ENCODE data around the gene LAMA2.
A peak's percentile ranks its signal among the peaks of the same experiment; 100 is the strongest.

The LAMA2 gene

DNA sequence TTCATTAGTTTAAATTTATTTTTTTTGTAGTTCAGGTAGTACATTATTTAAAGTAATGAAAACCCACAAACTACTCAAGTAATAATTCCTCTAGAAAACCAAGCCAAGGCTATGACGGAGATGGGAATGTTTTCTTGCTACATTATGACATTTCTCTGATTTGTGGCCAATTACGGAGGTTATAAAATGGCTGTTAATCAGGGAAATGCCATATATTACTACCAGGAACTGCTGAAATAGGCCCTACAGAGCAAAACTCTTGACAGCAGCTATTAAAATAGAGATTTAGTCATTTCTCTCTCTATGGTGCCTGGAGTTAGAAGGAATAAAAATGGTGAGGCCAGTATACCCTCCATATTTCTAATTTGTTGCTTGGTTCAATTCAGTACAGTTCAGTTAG lies 547.0 kb downstream of the LAMA2 start:
- Histone ChIP-seq H3K9ac (ENCODE audit: low read depth, low read length, poor library complexity, severe bottlenecking) (no peak overlapping the region), H2AFZ (ENCODE audit: low read length) (no peak overlapping the region), H3F3A (ENCODE audit: low read depth) (no peaks in the 10 kb centered on the region), H3K4me1 (ENCODE audit: insufficient read depth, low read length, poor library complexity, severe bottlenecking) (no peaks in the 10 kb centered on the region), H3K9me2 (replicated peaks; ENCODE audit: low read depth, low read length) (no peaks in the 10 kb centered on the region), H3K4me3 (ENCODE audit: low read length, poor library complexity, severe bottlenecking) (no peak overlapping the region), H4K20me1 (ENCODE audit: insufficient read depth, low read length, poor library complexity, severe bottlenecking) (no peaks in the 10 kb centered on the region), H3K4me2 (ENCODE audit: low read depth, low read length, poor library complexity, severe bottlenecking) (no peak overlapping the region), H3K79me2 (ENCODE audit: insufficient read depth, low read length) (no peaks in the 10 kb centered on the region), H3K27me3 (ENCODE audit: insufficient read depth, low read length, poor library complexity, severe bottlenecking) (no peaks in the 10 kb centered on the region), H3K36me3 (ENCODE audit: insufficient read depth, low read length) (no peaks in the 10 kb centered on the region), H3K9me3 (ENCODE audit: insufficient read depth, low read depth, low read length) (no peaks in the 10 kb centered on the region)
- TF ChIP-seq, protein P1, sequence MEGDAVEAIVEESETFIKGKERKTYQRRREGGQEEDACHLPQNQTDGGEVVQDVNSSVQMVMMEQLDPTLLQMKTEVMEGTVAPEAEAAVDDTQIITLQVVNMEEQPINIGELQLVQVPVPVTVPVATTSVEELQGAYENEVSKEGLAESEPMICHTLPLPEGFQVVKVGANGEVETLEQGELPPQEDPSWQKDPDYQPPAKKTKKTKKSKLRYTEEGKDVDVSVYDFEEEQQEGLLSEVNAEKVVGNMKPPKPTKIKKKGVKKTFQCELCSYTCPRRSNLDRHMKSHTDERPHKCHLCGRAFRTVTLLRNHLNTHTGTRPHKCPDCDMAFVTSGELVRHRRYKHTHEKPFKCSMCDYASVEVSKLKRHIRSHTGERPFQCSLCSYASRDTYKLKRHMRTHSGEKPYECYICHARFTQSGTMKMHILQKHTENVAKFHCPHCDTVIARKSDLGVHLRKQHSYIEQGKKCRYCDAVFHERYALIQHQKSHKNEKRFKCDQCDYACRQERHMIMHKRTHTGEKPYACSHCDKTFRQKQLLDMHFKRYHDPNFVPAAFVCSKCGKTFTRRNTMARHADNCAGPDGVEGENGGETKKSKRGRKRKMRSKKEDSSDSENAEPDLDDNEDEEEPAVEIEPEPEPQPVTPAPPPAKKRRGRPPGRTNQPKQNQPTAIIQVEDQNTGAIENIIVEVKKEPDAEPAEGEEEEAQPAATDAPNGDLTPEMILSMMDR (conservative IDR thresholded peaks at IDR 0.05; ENCODE audit: low read length): no peak
- TF ChIP-seq EZH2phosphoT487 (IDR thresholded peaks at IDR 0.05; ENCODE audit: borderline replicate concordance): no peak

DNA sequence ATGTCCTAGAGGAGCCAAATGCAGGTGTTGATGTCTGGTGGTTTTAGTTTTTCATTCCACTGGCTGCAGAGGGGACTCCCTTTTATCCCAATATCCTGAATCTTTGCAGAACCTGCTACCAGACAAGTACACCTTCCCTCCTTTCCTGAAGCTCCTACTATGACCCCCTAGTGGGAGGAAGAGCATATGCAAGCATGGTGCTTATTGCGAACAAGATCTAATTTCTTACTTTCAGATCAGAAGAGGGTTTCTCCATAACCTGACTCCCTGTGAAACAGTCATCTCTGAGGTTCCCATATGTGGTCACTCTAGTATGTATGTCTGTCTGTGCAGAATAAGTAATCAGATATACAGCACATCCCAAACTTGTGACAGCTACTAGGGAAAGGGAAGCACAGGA lies 549.8 kb downstream of the LAMA2 start:
- no peaks in the 10 kb centered on the region for H3F3A ChIP-seq (ENCODE audit: low read depth)
- TF ChIP-seq, protein P1 (conservative IDR thresholded peaks at IDR 0.05; ENCODE audit: low read length): peak; percentile 58
- no peak for TF ChIP-seq EZH2phosphoT487 (IDR thresholded peaks at IDR 0.05; ENCODE audit: borderline replicate concordance)
- H3K9ac ChIP-seq (ENCODE audit: low read depth, low read length, poor library complexity, severe bottlenecking): no peak overlapping the region
- no peak overlapping the region for H3K4me3 ChIP-seq (ENCODE audit: low read length, poor library complexity, severe bottlenecking)
- H3K36me3 ChIP-seq (ENCODE audit: insufficient read depth, low read length): no peaks in the 10 kb centered on the region
- H3K9me2 ChIP-seq (replicated peaks; ENCODE audit: low read depth, low read length): no peaks in the 10 kb centered on the region
- no peak overlapping the region for H3K4me2 ChIP-seq (ENCODE audit: low read depth, low read length, poor library complexity, severe bottlenecking)
- H4K20me1 ChIP-seq (ENCODE audit: insufficient read depth, low read length, poor library complexity, severe bottlenecking): no peaks in the 10 kb centered on the region
- H2AFZ ChIP-seq (ENCODE audit: low read length): no peak overlapping the region
- no peaks in the 10 kb centered on the region for H3K27me3 ChIP-seq (ENCODE audit: insufficient read depth, low read length, poor library complexity, severe bottlenecking)
- no peaks in the 10 kb centered on the region for H3K79me2 ChIP-seq (ENCODE audit: insufficient read depth, low read length)
- no peaks in the 10 kb centered on the region for H3K9me3 ChIP-seq (ENCODE audit: insufficient read depth, low read depth, low read length)
- no peaks in the 10 kb centered on the region for H3K4me1 ChIP-seq (ENCODE audit: insufficient read depth, low read length, poor library complexity, severe bottlenecking)

GRCh38 chr6:129434091-129434490 lies 551.2 kb downstream of the LAMA2 start:
- H3K4me2 ChIP-seq (ENCODE audit: low read depth, low read length, poor library complexity, severe bottlenecking): no peak overlapping the region
- no peaks in the 10 kb centered on the region for H3K9me3 ChIP-seq (ENCODE audit: insufficient read depth, low read depth, low read length)
- no peak overlapping the region for H3K4me3 ChIP-seq (ENCODE audit: low read length, poor library complexity, severe bottlenecking)
- no peaks in the 10 kb centered on the region for H3K4me1 ChIP-seq (ENCODE audit: insufficient read depth, low read length, poor library complexity, severe bottlenecking)
- no peaks in the 10 kb centered on the region for H4K20me1 ChIP-seq (ENCODE audit: insufficient read depth, low read length, poor library complexity, severe bottlenecking)
- H2AFZ ChIP-seq (ENCODE audit: low read length): no peak overlapping the region
- TF ChIP-seq, protein P1 (conservative IDR thresholded peaks at IDR 0.05; ENCODE audit: low read length): no peak
- TF ChIP-seq EZH2phosphoT487 (IDR thresholded peaks at IDR 0.05; ENCODE audit: borderline replicate concordance): no peak
- H3F3A ChIP-seq (ENCODE audit: low read depth): no peaks in the 10 kb centered on the region
- no peaks in the 10 kb centered on the region for H3K9me2 ChIP-seq (replicated peaks; ENCODE audit: low read depth, low read length)
- H3K9ac ChIP-seq (ENCODE audit: low read depth, low read length, poor library complexity, severe bottlenecking): no peak overlapping the region
- no peaks in the 10 kb centered on the region for H3K27me3 ChIP-seq (ENCODE audit: insufficient read depth, low read length, poor library complexity, severe bottlenecking)
- no peaks in the 10 kb centered on the region for H3K79me2 ChIP-seq (ENCODE audit: insufficient read depth, low read length)
- H3K36me3 ChIP-seq (ENCODE audit: insufficient read depth, low read length): no peaks in the 10 kb centered on the region
